Uterus (tissue), 2 donors: ENCODE data around the gene BAIAP2.

Source experiments
- CTCF ChIP-seq, 4 experiments: fragments of 200-600 bp in 2 of 4; fragments of 450-650 bp in 2 of 4; sonication (generic) in 2 of 4; IDR thresholded peaks; one replicate each; pipeline ENCODE4 v1.5.1; 2016 to 2019; ENCODE audit warnings: antibody characterized with exemption in 4 of 4, mild to moderate bottlenecking in 2 of 4, moderate library complexity in 1 of 4
- POLR2A ChIP-seq, 2 donors: fragments of 450-650 bp; IDR thresholded peaks; one replicate each; pipeline ENCODE4 v1.6.1; 2016; ENCODE audit warnings: antibody characterized with exemption in 2 of 2, mild to moderate bottlenecking in 1 of 2, moderate library complexity in 1 of 2

GRCh38 chr17:81109957-81110356 is 75.0 kb downstream of the BAIAP2 start:
- no peak for TF ChIP-seq CTCF (IDR thresholded peaks at IDR 0.05)
- no peak for TF ChIP-seq POLR2A (IDR thresholded peaks at IDR 0.05)
